ACC112 (cell line): ENCODE measurements around the gene EMSY.
A peak's percentile ranks its signal among the peaks of the same experiment; 100 is the strongest.

ENCODE experiments used
- H2AFZ ChIP-seq: fragments of 200-600 bp; sonication (generic); one replicate; pipeline ENCODE4 v1.6.0; 2017; ENCODE audit warnings: antibody characterized with exemption, low read length; ENCODE audit not compliant: unreplicated experiment
- H3K27ac ChIP-seq: fragments of 200-600 bp; sonication (generic); 2 replicates; pipeline ENCODE4 v1.5.1; 2014; ENCODE audit warnings: low read depth, mild to moderate bottlenecking, antibody characterized with exemption, low read length, moderate library complexity
- H3K27me3 ChIP-seq: fragments of 200-600 bp; sonication (generic); 2 replicates; pipeline ENCODE4 v1.6.1; 2014; ENCODE audit warnings: mild to moderate bottlenecking, antibody characterized with exemption, low read length, moderate library complexity, mixed read lengths; ENCODE audit not compliant: insufficient read depth
- H3K36me3 ChIP-seq: fragments of 200-600 bp; sonication (generic); 2 replicates; pipeline ENCODE4 v1.6.1; 2016; ENCODE audit warnings: mild to moderate bottlenecking, antibody characterized with exemption, low read length, moderate library complexity, mixed read lengths; ENCODE audit not compliant: insufficient read depth
- H3K4me1 ChIP-seq: fragments of 200-600 bp; sonication (generic); one replicate; pipeline ENCODE4 v1.6.1; 2016; ENCODE audit warnings: low read length, mixed read lengths; ENCODE audit not compliant: insufficient read depth, unreplicated experiment, control insufficient read depth
- H3K4me3 ChIP-seq: fragments of 200-600 bp; sonication (generic); 2 replicates; pipeline ENCODE4 v1.5.1; 2014; ENCODE audit warnings: mild to moderate bottlenecking, low read depth, low read length
- H3K79me2 ChIP-seq: fragments of 200-600 bp; sonication (generic); one replicate; pipeline ENCODE4 v1.6.0; 2016; ENCODE audit warnings: low read length; ENCODE audit not compliant: control insufficient read depth, unreplicated experiment, insufficient read depth

EMSY gene

DNA sequence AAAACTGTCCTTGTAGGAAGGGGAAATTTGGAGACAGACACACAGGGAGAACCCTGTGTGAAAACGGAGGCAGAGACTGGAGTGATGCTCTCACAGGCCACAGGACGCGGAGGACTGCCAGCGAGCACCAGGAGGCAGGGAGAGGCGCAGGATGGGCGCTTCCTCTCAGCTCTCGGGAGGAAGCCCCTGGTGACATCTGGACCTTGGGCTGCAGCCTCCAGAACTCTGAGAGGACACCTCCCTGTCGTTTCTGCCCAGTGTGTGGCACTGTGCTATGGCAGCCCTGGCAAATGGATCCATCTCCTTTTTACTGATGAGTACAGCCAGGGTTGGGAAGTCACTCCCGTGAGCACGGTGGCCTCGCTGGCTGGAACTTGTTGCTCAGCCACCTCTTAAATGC is 151.8 kb downstream of the EMSY start:
- Histone ChIP-seq H2AFZ (no peak overlapping the region), H3K36me3 (no peaks in the 10 kb centered on the region), H3K4me1 (peaks cover 11% of the 10 kb centered on the region), H3K27ac (no peak overlapping the region), H3K4me3 (no peak overlapping the region), H3K79me2 (no peaks in the 10 kb centered on the region), H3K27me3 (no peaks in the 10 kb centered on the region)

DNA sequence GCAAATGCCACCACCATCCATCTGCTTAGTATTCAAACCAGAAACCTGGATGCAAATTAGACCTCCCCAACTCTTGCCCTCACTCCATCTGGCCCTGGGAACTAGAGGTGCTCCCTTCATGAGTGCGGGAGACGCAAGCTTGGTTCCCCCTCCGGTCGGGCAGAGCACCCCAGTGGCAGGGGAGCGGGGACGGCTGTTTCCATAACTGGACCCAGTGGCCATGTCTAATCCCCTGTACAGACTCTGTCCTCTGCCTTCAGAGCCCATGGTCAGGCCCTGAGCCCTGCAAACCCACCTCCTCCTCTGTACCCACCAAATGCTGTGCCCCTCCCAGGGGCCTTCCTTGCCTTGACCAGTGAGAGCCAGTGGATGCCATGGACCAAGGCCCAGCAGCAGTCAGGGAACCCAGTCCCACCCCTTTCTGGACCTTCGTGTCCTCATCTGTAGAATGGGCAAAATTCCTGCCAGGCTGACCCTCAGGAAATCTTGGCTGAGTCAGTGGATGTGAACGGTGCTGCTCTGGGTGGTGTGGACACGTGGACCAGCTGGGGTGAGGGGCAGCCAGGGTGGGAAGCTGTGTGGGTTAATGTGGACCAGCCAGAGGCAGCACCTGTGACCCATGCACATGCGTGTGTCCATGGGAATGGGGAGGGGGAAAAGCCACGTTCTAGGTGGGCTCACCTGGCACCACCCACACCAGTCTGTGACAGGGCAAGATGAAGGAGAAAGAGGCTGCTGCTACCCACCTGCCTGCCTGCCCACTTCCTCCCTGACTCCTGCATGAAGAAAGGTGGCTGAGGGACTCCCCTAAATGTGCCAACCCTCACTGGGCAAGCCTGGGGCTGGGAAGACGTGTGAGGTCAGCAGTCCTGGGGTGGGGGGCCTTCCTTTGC is 153.0 kb downstream of the EMSY start:
- Histone ChIP-seq H3K36me3 (no peaks in the 10 kb centered on the region), H3K4me1 (peaks cover 21% of the 10 kb centered on the region), H3K27me3 (no peaks in the 10 kb centered on the region), H2AFZ (no peak overlapping the region), H3K79me2 (no peaks in the 10 kb centered on the region), H3K27ac (no peak overlapping the region), H3K4me3 (no peak overlapping the region)

DNA sequence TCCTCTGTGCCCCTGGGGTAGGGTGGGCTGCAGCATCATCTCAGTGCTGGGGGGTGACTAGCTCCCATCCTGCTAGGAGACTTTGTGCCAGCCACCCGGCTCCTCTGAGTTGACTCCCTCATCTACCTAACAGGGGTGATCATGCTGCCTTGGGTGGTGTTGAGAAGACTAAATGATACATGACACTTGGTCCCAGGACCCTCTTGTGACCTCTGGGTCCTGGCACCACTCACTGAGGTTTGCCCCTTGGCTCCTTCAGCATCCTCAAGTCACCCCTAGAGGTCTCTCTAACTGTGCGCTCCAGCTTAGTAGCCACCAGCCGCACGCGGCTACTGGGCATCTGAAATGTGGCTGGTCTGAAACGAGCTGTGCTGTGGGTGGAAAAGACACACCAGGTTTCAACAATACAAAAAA is 153.6 kb downstream of the EMSY start:
- Histone ChIP-seq H2AFZ (no peak overlapping the region), H3K36me3 (no peaks in the 10 kb centered on the region), H3K79me2 (no peaks in the 10 kb centered on the region), H3K27ac (no peak overlapping the region), H3K4me1 (peaks cover 27% of the 10 kb centered on the region), H3K27me3 (no peaks in the 10 kb centered on the region), H3K4me3 (no peak overlapping the region)

DNA sequence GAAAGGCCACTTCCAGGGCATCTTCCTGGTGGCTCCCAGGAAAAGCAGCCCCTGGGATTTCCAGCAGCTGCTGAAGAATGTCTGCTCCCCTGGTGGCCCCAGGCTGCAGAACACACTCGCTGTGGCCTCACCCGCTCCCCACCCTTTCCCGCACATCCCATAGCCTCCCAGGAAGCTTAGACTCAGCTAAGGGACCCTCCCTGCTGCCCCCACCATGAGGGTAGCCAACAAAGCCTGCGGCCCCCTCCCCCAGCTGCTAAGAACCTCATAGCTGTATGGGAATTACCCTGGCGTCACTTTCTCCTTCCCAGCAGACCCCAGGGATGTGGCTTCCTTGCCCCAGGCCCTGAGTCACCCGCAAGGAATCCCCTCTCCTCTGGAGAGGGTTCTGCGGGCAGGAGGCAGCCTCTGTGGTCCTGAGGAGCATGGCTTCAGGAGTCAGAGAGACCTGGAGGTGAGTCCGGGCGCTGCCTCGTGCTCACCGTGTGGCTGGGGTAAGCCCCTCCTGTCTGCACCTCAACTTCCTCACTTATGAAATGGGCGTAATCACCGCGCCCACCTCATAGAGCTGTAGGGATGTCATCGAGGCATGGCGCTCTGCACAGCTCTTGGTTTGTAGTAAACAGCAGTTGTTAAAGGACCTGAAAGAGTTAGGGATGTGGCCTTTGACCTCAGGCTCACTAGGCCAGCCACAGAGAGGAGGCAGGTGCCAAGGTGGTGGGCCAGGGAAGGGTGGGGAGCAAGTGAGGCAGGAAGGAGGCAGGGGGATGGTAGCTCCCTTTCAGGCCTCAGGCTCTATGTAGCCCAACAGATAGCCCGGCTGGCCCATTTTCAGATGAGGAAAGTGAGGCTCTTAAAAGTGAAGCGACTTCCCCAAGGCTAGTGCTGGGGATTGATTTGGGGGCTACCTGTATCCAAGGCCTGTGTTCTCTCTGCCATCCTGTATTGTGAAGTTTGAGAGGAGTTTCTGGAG is 154.5 kb downstream of the EMSY start:
- peaks cover 27% of the 10 kb centered on the region for H3K4me1 ChIP-seq
- no peaks in the 10 kb centered on the region for H3K36me3 ChIP-seq
- H3K27me3 ChIP-seq: no peaks in the 10 kb centered on the region
- H3K79me2 ChIP-seq: no peaks in the 10 kb centered on the region
- peak overlapping the region; percentile 38; the same call in 1 of the 2 replicates for H3K27ac ChIP-seq
- H2AFZ ChIP-seq: no peak overlapping the region
- H3K4me3 ChIP-seq: no peak overlapping the region

DNA sequence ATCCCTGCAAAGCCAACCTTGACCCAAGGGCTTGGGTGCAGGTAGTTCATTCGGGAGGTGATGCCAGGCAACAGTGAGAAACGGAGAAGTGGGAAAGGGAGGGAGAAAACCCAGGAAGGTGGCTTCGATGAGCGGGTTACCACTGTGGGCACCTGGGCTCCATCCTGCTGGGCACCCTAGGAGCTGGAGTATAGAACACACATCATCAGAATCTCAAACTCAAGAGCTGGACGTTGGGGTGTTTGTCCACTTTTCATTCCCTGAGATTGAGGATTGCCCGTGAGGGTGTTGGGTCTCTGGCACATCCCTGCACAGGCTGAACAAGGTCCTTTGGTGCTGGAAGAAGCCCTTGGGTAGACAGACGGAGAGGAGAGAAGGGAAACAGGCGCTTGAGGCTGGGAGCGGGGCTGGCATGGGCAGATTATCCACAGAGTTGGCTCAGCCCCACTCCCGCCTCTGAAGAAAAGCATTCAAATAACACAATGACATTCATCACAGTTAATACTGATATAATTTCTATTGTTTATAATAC is 155.4 kb downstream of the EMSY start:
- Histone ChIP-seq H3K27ac (no peak overlapping the region), H3K79me2 (no peaks in the 10 kb centered on the region), H3K4me3 (no peak overlapping the region)

DNA sequence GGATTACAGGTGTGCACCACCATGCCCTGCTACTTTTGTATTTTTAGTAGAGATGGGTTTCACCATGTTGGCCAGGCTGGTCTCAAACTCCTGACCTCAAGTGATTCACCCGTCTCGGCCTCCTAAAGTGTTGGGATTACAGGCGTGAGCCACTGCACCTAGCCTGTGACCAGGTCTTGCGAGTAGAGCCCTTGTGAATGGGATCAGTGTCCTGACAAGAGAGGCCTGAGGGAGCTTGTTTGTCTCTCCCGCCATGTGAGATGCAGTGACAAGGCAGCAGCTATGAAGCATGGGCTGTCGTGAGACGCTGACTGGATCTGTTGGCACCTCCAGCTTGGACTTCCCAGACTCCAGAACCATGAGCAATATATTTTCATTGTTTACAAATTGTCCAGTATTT is 156.5 kb downstream of the EMSY start:
- H3K4me1 ChIP-seq: peaks cover 34% of the 10 kb centered on the region
- no peak overlapping the region for H3K27ac ChIP-seq

More for the DNA sequence above, 155.4 kb downstream of the EMSY start:
- Histone ChIP-seq H3K27me3 (no peaks in the 10 kb centered on the region), H3K4me1 (peaks cover 34% of the 10 kb centered on the region), H3K36me3 (no peaks in the 10 kb centered on the region), H2AFZ (no peak overlapping the region)

DNA sequence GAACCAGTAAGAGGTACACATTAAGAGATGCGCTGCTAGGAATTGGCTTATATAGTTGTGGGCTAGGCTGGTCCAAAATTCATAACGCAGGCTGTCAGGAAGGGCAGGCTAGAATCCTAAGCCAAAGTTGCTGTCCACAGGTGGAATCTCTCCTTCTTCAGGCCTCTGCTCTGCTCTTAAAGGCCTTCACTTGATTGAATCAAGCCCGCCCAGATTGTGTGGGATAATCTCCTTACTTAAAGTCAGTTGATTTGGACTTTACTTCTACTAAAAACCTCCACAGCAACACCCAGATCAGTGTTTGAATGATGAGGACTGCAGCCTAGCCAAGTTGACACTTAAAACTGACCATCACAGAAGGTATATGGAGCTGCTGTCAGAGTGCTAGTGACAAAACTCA is 156.9 kb downstream of the EMSY start:
- Histone ChIP-seq H3K79me2 (no peaks in the 10 kb centered on the region), H3K4me3 (no peak overlapping the region), H2AFZ (no peak overlapping the region), H3K36me3 (no peaks in the 10 kb centered on the region), H3K27ac (no peak overlapping the region), H3K27me3 (no peaks in the 10 kb centered on the region), H3K4me1 (peaks cover 34% of the 10 kb centered on the region)

More for the DNA sequence above, 156.5 kb downstream of the EMSY start:
- H3K4me3 ChIP-seq: no peak overlapping the region
- no peaks in the 10 kb centered on the region for H3K27me3 ChIP-seq
- H2AFZ ChIP-seq: no peak overlapping the region
- H3K79me2 ChIP-seq: no peaks in the 10 kb centered on the region
- no peaks in the 10 kb centered on the region for H3K36me3 ChIP-seq

DNA sequence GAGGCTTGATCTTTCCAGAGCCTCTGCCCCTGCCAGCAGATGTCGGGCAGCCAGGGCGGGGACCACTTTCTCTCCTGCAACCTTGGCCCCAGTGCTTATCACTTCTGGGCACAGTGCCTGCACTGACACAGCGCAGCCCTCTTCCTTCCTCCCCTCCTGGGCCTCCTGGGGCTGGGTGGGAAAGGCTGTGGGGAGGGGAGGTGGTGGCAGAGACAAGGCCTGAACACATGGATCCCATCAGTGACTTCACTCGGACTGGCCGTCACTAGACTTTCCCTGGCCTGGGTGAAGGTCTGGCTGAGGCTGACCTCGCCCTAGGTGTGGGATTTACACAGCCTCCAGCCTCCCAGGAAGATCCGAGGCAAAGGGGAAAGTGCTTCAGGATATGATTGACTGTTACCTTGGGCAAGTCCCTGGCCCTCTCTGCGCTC is 157.6 kb downstream of the EMSY start:
- H3K36me3 ChIP-seq: no peaks in the 10 kb centered on the region

More for the DNA sequence above, 157.6 kb downstream of the EMSY start:
- Histone ChIP-seq H3K4me1 (peaks cover 34% of the 10 kb centered on the region), H3K27ac (no peak overlapping the region), H3K79me2 (no peaks in the 10 kb centered on the region), H3K4me3 (no peak overlapping the region), H3K27me3 (no peaks in the 10 kb centered on the region), H2AFZ (peak overlapping the region; percentile 41)
